OCI-LY7 (cell line): ENCODE data around the gene RPS15A. TPM values are rescaled to one million over a fixed set of nuclear protein-coding genes. Genes with fewer than 3 reads are reported as not detected.
"Not testable (repeated sequence)": the region's sequence is repeated elsewhere in the genome, so short reads cannot be mapped to it uniquely, and the experiment has no call there.

Source experiments
- BruUV-seq: library from RNA; stranded (reverse); fragments of 400-500 nt; replicated peaks from 2 replicates; lab custom pipeline; 2021; lab: Mats Ljungman, UMichigan
- CTCF ChIA-PET: fragments of 300-600 bp; sonication (Branson Sonifier 250); formaldehyde crosslinking; loops from one replicate; lab custom pipeline; 2022; ENCODE audit warnings: antibody characterized with exemption; ENCODE audit not compliant: unreplicated experiment; lab: Charles Lee
- POLR2A ChIA-PET: fragments of 300-600 bp; sonication (Branson Sonifier 250); formaldehyde crosslinking; loops from one replicate; lab custom pipeline; 2022; ENCODE audit warnings: antibody characterized with exemption; lab: Charles Lee
- DNase-seq: peaks from one replicate; pipeline ENCODE4 v3.0.0-alpha.2; 2015; ENCODE audit warnings: low spot score
- H2AFZ ChIP-seq: fragments of 200-600 bp; sonication (generic), shearing (Covaris generic); 2 replicates; pipeline ENCODE4 v1.6.1; 2014; ENCODE audit warnings: mild to moderate bottlenecking, antibody characterized with exemption, low read length, moderate library complexity
- H3K27ac ChIP-seq: fragments of 200-600 bp; sonication (generic); 2 replicates; pipeline ENCODE4 v1.5.1; 2014; ENCODE audit warnings: mixed run types, low read depth, mild to moderate bottlenecking, moderate library complexity, low read length, inconsistent platforms; ENCODE audit not compliant: poor library complexity, severe bottlenecking
- H3K36me3 ChIP-seq: fragments of 200-600 bp; sonication (generic); 2 replicates; pipeline ENCODE4 v1.6.1; 2014; ENCODE audit warnings: mild to moderate bottlenecking, antibody characterized with exemption, low read length, moderate library complexity, mixed read lengths; ENCODE audit not compliant: insufficient read depth
- H3K4me1 ChIP-seq: fragments of 200-600 bp; sonication (generic); 2 replicates; pipeline ENCODE4 v1.5.1; 2014; ENCODE audit warnings: mild to moderate bottlenecking, low read length; ENCODE audit not compliant: insufficient read depth, poor library complexity, severe bottlenecking
- H3K4me2 ChIP-seq: fragments of 200-600 bp; sonication (generic); 2 replicates; pipeline ENCODE4 v1.6.1; 2014; ENCODE audit warnings: mild to moderate bottlenecking, low read length
- H3K4me3 ChIP-seq: fragments of 200-600 bp; sonication (generic); 2 replicates; pipeline ENCODE4 v1.5.1; 2014; ENCODE audit warnings: mild to moderate bottlenecking, low read depth, low read length; ENCODE audit not compliant: poor library complexity, severe bottlenecking
- H3K79me2 ChIP-seq: fragments of 200-600 bp; sonication (generic); 2 replicates; pipeline ENCODE4 v1.6.1; 2016; ENCODE audit warnings: low read depth, mild to moderate bottlenecking, low read length, moderate library complexity, mixed read lengths; ENCODE audit not compliant: insufficient read depth
- H3K9me2 ChIP-seq: fragments of 200-600 bp; sonication (generic); 2 replicates; pipeline ENCODE4 v1.6.1; 2016; ENCODE audit warnings: mild to moderate bottlenecking, low read length, mixed read lengths; ENCODE audit not compliant: insufficient read depth
- H3K9me3 ChIP-seq: fragments of 200-600 bp; sonication (generic); 2 replicates; pipeline ENCODE4 v1.6.1; 2014; ENCODE audit warnings: mild to moderate bottlenecking, mixed run types, low read length, mixed read lengths
- H4K20me1 ChIP-seq: fragments of 200-600 bp; sonication (generic); 2 replicates; pipeline ENCODE4 v1.6.1; 2014; ENCODE audit warnings: mild to moderate bottlenecking, antibody characterized with exemption, low read length, moderate library complexity, mixed read lengths; ENCODE audit not compliant: insufficient read depth
- EZH2phosphoT487 ChIP-seq: fragments of 200-600 bp; sonication (generic); IDR thresholded peaks from 2 replicates; pipeline ENCODE4 v1.6.1; 2018; ENCODE audit warnings: low read depth, borderline replicate concordance, mild to moderate bottlenecking, mixed run types, antibody characterized with exemption, low read length, moderate library complexity, mixed read lengths
- intact Hi-C: fragments of 100-400 bp; cut with micrococcal nuclease; formaldehyde crosslinking; loops from one replicate; pipeline ENCODE4 v1.10.0; 2022; ENCODE audit not compliant: unreplicated experiment
- total RNA-seq, 2 experiments: library from RNA; depleted of rRNA in 1 of 2; stranded (reverse); fragments of >200 nt in 1 of 2; shearing (Covaris generic) in 1 of 2; gene quantifications; 2 replicates each; pipeline ENCODE4 v1.2.3, GENCODE V29; 2014 to 2022
- TF ChIP-seq, protein P1 (sequence below): fragments of 200-600 bp; sonication (generic); conservative IDR thresholded peaks from 2 replicates; pipeline ENCODE4 v1.5.1; 2014; ENCODE audit warnings: mild to moderate bottlenecking, antibody characterized with exemption, low read length, moderate library complexity, mixed read lengths

The RPS15A gene
- total RNA-seq, 2 experiments from 2014 or later, result 1,902 to 2,645 TPM

DNA sequence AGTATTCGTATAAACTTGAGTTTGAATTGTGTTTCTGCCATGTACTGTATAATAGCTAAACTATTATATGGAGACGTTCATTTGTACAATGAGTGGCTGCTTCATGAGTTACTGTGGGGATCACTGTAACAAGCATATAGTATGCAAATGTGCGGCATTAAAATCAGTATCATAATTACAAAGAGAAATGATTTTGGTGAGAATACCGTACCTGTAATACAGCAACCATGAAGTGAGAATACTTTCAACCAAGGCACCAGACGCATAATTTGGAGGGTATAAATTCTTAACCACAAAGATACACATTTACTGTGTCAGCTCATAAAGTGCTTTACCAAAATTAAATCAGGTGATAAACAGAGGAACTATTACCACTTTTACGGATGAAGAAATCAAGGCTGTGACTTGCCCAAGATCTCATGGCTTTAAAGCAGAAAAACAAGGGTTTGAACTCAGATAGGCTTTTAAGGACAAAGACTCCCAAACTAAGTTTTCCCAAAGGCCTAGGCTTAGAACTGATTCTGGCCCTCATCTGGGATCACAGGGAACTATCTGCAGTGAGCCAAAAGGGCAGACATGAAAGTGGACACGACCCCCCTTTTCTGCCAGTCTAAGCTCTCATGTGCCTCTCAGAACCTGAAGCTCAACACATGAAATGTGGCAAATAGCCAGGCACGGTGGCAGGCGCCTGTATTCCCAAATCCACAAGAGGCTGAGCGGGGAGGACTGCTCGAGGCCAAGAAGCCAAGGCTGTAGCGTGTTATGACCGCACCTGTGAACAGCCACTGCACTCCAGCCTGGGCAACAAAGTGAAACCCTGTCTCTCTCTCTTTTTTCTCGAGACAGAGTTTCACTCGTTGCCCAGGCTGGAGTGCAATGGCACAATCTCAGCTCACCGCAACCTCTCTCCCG, 6.4 kb downstream of the RPS15A start:
- TSS peak; percentile 1 for BruUV-seq
- H3K79me2 ChIP-seq, result peaks cover 56% of the 10 kb centered on the region
- no peak overlapping the region for H3K27ac ChIP-seq
- TF ChIP-seq, protein P1, sequence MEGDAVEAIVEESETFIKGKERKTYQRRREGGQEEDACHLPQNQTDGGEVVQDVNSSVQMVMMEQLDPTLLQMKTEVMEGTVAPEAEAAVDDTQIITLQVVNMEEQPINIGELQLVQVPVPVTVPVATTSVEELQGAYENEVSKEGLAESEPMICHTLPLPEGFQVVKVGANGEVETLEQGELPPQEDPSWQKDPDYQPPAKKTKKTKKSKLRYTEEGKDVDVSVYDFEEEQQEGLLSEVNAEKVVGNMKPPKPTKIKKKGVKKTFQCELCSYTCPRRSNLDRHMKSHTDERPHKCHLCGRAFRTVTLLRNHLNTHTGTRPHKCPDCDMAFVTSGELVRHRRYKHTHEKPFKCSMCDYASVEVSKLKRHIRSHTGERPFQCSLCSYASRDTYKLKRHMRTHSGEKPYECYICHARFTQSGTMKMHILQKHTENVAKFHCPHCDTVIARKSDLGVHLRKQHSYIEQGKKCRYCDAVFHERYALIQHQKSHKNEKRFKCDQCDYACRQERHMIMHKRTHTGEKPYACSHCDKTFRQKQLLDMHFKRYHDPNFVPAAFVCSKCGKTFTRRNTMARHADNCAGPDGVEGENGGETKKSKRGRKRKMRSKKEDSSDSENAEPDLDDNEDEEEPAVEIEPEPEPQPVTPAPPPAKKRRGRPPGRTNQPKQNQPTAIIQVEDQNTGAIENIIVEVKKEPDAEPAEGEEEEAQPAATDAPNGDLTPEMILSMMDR, result no peak
- TF ChIP-seq EZH2phosphoT487, result no peak
- H4K20me1 ChIP-seq, result peaks cover 54% of the 10 kb centered on the region
- H3K4me2 ChIP-seq, result no peak overlapping the region
- CTCF ChIA-PET, result no interaction called here
- H2AFZ ChIP-seq, result no peak overlapping the region
- peaks cover 35% of the 10 kb centered on the region for H3K4me1 ChIP-seq
- intact Hi-C loops, result no loop called here
- no peak overlapping the region for H3K4me3 ChIP-seq
- no peaks in the 10 kb centered on the region for H3K9me3 ChIP-seq
- H3K36me3 ChIP-seq, result peaks cover 70% of the 10 kb centered on the region
- H3K9me2 ChIP-seq, result no peaks in the 10 kb centered on the region
- POLR2A ChIA-PET, result interaction anchor here (0.6 to 0.7 kb wide), 2 partner anchors 13 to 16 kb away, joined by 3 read pairs; no protein-coding TSS in a partner anchor
- DNase-seq, result no peak

DNA sequence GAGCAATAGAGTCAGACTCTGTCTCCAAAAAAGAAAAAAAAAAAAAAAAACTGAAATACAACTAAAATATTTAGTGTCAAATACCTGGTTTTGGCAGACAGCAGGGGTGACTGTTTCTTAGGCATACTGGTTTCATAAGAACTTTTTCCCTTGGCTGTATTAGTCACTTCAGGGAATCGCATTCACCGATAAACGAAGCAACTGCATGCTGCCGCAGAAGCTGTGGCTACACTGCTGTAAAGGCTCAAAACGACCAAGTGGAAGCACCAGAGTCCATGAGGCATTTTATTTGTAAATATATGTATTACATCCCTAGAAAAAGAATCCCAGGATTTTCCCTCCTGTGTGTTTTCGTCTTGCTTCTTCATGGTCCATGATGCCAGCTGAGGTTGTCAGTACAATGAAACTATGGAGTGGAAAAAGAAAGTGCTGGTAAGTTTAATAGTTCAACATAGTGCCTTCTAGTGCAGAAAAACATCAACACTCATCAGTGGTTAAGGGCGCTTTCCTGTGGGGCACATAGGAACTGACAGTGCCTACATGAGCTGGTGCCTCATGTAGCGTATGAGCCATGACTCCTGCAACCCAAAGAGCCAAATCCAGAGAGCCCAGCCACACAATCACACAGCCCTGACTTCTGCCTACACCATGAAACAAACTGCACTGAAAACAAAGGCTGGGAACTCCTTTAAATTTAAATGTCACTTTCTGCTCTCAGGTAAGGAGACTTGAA, 7.3 kb downstream of the RPS15A start:
- Histone ChIP-seq H4K20me1 (peaks cover 46% of the 10 kb centered on the region), H3K9me3 (no peaks in the 10 kb centered on the region), H2AFZ (no peak overlapping the region), H3K27ac (no peak overlapping the region), H3K79me2 (peaks cover 48% of the 10 kb centered on the region), H3K4me3 (no peak overlapping the region), H3K4me1 (peaks cover 27% of the 10 kb centered on the region), H3K36me3 (peaks cover 62% of the 10 kb centered on the region), H3K4me2 (no peak overlapping the region), H3K9me2 (no peaks in the 10 kb centered on the region)
- BruUV-seq, result no TSS peak
- ChIA-PET CTCF (no interaction called here), POLR2A (interaction anchor here (0.7 kb wide), 1 partner anchor 16 kb away, joined by 3 read pairs; no protein-coding TSS in a partner anchor)
- no peak for DNase-seq
- intact Hi-C loops, result no loop called here
- TF ChIP-seq, protein P1, result no peak
- TF ChIP-seq EZH2phosphoT487, result no peak

DNA sequence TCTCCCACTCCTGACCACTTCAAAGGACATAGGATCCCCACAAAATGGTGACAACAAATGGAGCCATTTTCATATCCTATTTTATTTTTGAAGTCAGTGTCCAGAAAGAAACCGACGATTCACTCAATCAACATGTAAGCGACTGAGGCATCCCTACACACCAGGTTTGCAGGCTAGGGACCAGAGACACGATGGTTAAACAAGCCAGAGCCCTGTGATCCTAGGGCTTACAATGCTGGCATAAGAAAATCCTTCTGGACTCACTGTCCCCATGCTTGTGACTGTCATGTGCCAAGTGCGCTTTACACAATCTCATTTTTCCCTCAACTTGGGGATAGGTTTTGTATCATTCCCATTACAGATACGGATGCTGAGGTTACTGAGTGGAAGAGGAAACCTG, 8.9 kb downstream of the RPS15A start:
- intact Hi-C loops, CTCF ChIA-PET, H3K9me2 ChIP-seq, H2AFZ ChIP-seq, H3K4me3 ChIP-seq, DNase-seq, H3K27ac ChIP-seq, POLR2A ChIA-PET, H3K4me2 ChIP-seq, H3K9me3 ChIP-seq, BruUV-seq: not testable (repeated sequence)
- H3K36me3 ChIP-seq, result peaks cover 46% of the 10 kb centered on the region
- peaks cover 30% of the 10 kb centered on the region for H4K20me1 ChIP-seq
- peaks cover 31% of the 10 kb centered on the region for H3K79me2 ChIP-seq
- H3K4me1 ChIP-seq, result peaks cover 11% of the 10 kb centered on the region

DNA sequence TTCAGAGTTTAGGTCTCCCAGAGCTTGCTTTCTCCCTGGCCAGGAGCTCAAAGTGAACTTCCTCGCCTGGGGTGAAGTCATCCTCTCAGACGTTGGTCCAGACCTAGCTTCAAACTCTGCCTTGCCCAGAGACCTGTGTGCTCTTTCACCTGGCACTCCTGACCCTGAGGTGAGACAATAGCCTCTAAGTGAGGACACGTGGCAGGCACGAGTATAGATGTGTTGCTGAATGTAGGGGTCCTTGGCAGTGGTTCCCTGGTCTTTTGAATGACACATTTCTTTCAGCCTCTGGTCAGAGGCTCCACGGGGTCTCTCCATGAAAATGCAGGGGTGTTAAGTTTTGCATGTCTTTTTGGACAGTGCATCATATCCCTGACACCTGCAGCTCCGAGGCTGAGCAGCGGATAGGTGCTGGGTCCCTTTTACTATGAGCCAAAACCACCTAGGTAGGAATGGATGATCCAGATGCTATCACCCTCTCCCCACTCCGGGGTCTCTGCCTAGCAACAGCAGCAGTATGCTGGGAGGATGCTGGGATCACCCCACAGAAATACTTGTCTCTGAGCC, 9.6 kb downstream of the RPS15A start:
- POLR2A ChIA-PET, H3K4me2 ChIP-seq, DNase-seq, intact Hi-C loops, H3K4me1 ChIP-seq, H3K9me2 ChIP-seq, H3K9me3 ChIP-seq, H3K4me3 ChIP-seq, CTCF ChIA-PET, BruUV-seq, H3K27ac ChIP-seq, H2AFZ ChIP-seq: not testable (repeated sequence)
- peaks cover 24% of the 10 kb centered on the region for H3K79me2 ChIP-seq
- peaks cover 23% of the 10 kb centered on the region for H4K20me1 ChIP-seq
- peaks cover 39% of the 10 kb centered on the region for H3K36me3 ChIP-seq
